GM21423 (cell line): ENCODE data around the gene RAB1A.

ENCODE experiments used
- ATAC-seq: cut with Tn5 transposase; IDR thresholded peaks from one replicate; pipeline ENCODE4 v1.9.1; 2021; ENCODE audit warnings: mild to moderate bottlenecking, moderate library complexity; ENCODE audit not compliant: unreplicated experiment

Gene RAB1A

DNA sequence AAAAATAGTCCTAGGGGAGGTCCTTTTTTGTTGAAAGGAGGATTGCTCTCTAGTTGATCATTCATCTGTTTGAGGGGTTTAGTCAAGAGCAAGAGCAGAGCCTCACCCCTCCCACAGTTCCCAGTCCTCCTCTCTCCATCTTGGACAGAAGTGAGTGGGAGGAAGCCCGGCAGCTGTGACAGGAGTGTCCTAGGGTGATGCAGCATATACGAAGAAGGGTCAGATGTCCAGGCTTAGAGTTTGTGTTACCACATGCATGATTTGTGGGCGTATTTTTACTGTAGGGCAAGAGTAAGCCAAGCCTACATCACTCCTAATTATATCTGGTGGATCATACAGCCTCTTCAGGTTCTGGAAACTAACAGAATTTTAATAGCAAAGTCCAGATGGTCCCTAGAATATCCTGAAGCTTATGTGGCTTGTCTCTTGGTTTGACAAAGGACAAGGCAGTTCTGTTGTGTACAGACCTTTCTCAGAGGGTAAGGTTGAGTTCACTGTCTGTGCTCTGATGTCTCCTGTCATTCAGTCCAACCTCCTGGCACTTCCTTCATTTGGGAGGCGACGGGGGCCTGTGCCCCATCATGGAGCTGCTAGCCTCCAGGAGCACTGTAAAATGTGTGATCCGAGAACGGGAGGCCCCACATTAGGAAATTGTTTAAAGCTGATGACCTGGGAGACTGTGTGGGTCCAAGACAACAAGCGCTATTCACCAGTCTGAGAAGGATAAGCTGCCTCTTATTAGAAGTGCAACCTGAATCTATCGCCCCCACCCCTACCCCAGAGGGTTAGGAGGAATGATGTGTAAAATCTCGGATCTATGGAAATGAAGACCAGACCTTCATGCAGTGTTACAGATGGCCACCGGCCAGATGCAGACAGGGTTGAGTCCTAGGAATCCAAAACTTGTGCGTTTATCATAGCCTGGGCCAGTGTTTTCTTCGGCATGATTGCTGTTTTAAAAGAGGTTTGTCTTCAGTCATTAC, 66.8 kb downstream of the RAB1A start:
- ATAC-seq: no peak

DNA sequence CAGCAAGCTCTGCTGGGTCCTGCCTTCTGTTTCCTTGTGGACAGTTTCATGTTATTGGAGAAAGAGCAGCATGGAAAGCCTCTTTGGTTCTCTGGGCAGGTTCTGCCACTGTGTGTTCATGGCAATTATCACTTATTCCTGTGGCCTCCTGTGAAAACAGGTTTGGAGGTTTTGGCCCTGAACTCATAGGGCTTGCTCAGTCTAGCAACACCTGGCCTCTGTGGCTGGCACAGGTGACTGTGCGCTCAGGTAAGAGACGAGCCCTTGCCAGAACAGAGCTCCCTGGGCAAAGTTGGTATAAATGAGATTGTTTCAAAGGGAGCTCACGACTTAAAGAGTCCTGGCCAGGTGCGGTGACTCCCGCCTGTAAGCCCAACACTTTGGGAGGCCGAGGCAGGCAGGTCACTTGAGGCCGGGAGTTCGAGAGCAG, 68.0 kb downstream of the RAB1A start:
- ATAC-seq: no peak

DNA sequence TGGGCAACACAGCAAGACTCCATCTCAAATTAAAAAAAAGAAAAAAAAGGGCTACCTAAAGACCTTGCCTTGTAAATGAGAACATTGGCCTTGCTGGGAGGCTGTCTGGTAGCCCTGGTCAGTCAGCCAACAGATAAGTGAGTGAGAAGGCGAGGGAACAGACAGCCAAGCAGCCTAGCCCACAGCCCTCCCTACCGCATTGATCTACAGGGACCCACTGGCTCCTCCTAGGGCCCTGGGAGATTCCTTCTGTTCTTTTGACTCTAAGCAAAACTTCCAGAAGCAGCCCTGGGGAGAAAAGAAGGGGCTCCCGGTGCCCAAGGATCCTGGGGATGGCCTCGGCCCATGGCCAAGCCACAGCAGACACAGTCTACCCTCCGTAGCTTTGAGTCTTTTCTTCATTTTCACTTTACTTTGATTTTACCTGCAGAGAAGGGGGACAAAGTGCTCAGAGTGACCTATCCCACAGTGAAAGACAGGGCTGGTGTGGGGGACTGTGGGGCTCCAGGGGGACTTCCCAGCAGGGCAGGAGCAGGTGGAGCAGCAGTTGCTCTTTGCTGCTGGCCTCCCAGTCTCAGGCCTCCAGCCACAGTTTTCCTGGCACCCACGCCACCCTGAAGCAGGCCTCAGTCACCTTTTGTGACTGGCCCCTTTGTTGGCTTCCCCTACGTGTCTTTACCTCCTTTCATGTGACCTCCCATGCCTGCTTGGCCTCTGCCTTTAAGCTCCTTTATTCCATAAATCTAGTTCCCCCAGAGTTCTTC, 68.6 kb downstream of the RAB1A start:
- ATAC-seq: no peak

DNA sequence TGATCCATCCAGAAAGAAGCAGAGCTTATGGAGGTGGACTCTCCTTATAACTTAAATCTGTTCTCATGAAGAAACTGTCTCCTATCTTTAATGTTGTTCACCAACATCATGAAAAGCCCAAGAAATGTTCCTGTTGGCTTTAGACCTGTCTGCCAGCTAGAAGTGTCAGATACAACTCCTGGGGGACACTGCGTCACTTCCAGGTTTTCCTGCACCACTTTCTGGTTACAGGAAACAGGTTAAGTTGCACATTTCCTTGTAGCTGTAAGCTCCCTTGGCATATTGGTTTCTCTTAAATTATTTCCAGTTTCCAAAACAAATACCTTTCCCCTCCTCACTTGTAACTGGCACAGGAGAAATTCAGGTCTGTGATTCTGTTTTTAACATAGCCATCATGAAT, 70.8 kb downstream of the RAB1A start:
- ATAC-seq: no peak

DNA sequence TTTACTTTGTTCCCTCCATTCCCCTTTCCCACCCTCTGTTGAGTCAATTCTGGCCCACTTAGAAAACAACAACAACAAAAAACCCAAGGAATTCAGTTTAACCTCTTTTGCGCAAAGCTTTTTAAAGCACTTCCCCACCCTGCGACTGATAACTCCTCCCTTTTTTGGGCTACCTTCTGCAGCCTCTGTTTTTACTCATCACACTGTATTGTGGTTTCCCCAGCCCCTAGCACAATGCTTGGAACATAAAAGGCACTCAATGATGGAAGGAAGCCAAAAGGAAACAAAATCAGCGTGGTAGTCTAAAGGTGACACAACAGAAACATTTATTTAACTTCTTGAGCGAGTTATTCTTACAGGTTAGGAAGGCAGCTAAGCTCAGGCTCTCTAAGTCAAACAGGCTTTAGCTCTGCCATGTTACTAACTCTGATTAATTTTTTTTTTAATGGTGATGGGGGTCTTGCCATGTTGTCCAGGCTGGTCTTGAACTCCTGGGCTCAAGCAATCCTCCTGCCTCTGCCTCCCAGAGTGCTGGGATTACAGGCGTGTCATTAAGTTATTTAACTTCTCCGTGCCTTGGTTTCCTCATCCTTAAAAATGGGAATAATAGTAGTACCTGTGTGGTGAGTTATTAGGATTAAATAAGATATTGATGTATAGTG, 72.4 kb downstream of the RAB1A start:
- ATAC-seq: peak; percentile 19

DNA sequence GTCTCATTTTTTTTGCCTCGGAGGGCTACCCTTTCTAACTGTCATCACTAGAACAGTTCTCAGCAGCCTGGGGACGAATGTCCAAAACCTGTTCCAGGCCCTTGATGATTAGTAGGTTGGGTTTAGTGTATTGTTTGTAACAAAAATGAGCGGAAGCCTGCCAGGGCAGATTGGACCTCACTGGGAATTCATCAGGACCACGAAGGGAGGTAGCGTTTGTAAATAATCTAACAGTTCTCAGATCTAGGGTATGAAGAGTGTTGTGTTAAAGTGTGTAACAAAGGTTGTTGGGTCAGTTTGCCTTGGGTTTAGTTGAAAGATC, 72.9 kb downstream of the RAB1A start:
- no peak for ATAC-seq

DNA sequence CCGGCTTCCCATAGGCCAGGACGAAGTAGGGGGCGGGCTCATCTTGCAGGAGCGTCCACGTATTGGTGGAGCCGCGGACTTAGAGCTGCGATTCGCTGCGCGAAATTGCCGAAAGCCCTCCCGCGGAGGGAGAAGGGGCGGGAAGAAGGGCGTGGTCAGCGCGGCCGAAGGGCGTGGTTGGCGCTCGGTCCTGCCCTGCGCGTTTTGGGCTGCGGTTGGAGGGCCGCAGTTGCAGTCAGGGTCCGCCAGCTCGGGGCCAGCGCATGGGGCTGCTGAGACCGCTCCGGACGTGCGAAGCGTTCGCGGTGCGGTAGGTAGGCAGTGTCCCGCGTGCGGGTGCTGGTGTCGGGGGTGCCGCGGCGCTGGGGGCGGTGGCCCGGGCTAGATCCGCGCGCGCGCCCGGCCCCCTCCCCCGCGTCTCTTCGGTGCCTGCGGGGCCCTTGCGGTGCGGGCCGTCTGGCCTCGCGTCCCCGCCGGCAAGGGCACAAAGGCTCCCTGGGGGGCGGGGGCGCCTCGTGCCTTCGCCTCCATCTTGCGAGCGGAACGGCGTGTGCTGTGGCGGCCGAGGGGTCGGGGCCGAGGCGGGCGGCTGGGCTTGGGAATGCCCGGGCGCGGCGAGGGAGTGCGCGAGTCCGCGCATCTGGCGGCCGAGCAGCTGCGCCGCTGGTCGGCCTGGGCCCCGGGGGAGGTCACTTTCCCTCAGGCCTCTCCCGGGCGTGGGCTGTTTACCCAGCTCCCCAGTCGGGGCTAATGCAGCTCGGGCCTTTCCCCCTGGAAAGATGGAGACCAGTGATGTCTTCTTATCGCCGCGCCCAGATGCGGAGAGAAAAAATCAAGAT, 73.5 kb downstream of the RAB1A start, which contains the start of gene CEP68:
CEP68 (plus strand) TSS at position 202 of the 839 bp plus-strand sequence. CDS start 13,029 bp downstream, outside the sequence.
- peak; percentile 74 for ATAC-seq

DNA sequence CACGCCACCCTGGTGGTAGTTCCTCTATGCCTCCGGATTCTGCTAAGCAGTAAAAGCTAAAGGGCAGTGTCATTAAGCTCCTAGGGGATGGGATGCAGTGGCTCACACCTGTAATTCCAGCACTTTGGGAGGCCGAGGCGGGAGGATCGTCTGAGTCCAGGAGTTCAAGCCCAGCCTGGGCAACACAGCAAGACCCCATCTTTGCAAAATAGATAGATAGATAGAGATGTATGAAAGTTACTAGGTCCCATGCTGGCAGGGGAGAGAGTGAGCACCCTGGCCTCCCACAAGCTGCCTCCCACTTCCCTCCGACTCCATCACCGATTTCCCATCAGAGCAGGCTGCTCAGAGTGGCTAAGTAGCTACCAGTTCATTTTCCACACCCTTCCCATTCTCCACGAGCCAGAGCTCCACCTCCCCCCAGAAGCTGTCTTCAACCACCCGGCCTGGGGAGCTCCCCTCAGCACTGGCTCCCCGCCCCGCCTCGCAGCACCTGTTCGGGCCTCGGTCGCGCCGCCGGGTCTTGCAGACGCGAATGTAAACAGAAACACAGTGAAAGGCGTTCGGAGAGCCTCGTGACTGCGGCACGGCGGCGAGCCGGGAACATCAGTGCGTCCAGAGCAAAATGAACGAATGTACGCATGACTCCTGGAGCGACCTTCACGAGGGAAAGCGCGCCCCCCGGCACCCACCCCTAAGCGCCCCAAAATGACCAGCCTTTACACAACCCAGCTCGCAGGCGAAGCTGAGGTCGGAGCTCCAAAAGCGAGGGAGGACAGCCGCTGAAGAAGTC, 74.3 kb downstream of the RAB1A start:
- peak; percentile 27 for ATAC-seq

DNA sequence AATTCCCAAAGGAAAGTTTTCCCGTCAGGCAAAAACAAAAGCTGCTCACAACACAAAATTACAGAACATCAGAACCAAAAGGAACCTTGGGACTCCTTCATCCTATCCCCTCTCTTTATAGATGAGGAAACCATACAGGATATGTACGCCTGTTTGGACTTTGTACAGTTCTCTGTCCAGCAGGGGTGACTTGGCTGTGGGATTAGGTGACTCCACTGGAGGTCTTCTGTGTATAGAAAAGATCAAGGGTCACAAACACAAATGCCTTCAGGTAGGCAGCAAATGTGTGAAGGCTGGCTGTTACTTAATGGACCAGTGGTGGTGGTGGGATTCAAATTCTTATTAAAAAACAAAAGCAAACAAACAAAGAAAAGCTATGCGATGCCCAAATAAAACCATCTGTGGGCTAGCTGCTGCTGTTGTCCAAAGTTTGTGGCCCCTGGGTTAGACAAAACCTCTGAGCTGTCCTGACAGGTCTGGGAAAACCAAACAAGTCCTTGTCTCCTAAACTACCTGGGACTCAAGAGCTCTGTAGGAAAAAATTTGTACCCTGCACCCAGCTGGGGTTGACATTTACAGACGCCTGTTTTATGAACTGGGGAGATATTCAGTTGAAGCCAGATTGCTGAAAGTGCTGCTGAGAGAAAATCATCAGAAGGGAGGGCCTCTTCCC, 75.0 kb downstream of the RAB1A start:
- no peak for ATAC-seq

DNA sequence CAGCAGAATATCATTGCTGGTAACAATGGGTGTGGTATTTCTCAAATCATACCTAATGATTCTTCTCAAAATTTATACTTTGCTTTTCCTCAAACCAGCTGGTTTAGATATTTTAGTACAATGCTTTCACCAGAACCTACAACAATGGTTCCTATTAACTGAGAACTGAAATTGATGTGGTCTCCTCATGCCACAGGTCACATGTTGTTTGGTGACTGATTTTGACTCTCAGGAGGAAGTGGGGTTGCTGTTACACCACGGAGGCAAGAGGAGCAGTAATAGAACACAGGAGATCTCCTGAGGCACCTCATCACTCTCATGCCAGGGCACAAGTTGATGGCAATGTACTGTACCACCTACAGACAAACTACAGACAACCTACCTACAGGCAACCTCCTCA, 76.7 kb downstream of the RAB1A start:
- ATAC-seq: peak; percentile 46

DNA sequence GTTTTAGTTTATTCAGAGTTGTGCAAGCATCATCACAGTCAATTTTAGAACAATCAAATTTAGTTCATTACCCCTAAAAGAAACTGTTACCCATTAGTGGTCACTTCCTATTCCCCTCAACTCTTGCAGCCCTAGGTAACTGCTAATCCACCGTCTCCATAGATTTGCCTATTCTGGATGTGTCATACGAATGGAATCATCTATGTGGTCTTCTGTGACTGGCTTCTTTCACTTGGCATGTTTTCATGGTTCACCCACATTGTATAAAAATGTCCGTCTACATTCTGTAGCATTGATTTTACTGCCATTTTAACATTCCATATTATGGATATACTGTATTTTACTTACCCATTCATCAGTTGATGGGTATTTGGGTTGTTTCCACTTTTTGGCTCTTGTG, 79.0 kb downstream of the RAB1A start:
- no peak for ATAC-seq

DNA sequence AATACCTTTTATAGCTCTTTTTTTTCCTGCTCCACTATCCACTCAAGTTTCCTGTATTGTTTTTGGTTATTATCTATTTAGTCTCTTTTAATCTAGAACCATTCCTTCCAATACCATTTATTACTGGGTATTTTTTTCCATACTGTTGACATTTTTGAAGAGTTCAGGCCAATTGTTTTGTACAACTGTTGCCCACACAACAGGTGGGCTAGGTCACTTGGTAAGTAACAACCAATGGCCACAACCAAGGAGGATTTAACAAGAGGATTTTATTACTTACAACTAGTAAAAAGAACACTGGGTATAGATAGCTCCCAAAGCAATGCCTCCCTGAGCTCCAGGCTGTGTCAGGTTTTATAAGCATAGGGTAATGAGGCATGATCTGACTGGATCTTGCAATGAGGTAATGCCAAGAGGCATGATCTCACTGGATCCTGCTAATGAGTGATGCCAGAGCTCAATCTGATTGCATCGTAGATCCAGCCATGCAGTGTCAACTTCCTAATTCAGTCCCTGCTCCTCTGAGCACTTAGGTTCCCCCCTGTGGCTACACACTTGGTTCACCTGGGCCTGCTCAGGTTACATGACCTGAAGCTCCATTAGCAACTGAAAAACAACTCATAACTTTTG, 80.8 kb downstream of the RAB1A start:
- no peak for ATAC-seq

DNA sequence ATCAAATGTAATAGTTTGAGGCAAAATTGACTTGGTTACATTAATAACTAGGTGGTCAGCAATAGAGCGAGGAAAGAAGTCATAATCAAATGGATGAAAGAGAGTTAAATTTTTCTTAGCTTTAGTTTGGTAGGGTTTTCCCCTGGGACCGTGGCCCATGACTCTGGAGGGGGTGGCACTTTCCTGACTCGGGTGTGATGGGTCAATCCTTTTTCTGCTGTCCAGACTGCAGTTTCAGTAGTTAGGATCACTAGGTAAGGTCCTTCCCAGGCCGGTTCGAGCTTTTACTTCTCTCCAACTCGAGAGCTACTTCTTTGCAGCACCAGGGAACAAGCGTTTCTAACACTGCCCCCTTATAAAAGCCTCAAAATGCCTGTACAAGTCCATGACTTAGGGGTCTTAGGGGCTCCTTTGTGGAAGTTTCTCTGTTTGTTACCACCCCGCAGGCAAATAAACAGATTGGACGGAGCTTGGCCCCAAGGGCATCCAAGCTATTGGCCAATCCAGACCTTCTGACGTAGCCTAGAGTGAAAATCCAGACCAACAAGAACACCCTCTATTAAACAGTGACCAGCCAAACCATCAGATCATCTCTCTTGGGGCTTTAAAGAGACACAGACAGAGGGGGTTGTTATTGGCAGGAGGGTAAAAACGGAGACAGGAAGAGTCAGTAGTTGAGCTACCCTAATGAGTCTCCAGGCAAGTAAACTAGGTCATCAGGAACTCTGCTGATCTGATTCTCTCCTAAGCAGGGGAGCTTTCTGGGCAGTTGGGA, 83.1 kb downstream of the RAB1A start:
- ATAC-seq: no peak

DNA sequence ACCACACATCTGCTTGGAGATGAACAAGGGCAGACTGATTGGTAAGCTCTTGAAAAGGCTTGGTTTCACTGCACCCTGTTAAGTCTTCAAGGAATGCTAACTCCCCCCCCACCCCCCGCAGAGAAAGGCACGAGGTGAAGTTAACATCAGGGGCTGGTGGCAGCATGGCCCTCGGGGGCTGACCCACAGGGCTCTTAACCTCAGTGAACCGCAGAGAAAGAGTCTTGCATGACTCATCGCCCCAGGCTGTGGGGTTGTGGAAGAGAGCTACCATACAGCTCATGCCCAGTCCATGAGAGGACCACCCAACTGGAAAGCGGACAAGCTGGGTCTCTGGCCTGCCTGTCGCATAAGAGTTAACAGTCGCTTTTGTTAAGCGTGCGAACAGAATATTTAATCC, 84.3 kb downstream of the RAB1A start:
- ATAC-seq: no peak

DNA sequence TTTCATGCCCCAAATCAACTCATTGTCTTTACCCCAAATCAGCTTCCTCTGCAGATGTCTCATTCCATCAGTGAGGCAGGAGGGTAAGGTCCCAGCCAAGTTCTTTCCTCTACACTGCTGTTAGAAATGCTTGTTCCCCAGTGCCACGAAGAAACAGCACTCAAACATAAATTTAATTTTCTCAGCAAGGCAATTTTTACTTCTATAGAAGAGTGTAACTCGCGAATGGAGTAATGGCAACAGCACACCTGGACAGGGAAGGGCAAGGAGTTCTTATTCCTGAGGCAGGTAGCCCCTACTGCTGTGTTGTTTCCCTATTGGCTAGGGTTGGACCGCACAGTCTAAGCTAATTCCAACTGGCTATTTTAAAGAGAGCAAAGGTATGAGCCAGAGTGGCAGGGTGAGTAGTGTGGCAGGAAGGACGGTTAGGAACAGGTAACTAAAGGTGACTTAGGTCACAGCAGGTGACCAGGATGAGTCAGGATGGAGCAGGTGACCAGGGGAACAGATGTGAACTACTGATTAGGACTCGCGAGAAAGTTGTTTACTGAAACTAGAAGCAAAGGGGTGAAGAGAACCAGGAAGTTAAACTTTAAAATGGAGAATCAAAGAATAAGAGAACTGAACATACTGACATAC, 85.7 kb downstream of the RAB1A start:
- ATAC-seq: no peak

DNA sequence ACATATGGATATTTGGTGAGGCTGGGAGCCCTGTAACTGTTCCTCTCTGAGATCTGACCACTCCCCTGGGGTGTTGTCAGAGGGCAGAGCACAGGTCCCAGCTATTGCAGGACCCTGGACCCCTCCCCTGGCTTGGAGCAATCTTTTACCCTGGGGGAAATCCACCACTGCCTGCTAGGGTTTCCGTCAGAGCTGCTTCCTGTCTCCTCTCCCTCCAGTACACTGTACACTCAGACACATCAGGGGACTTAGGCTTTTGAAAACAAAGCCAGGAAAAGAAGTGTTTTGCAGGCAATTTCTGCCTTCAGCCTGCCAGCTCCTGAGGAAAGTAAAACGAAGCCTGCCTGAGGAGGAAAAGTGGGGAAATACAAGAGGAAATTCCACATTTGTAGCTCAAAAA, 86.9 kb downstream of the RAB1A start:
- no peak for ATAC-seq
